Thoracic aorta (tissue), 2 donors: ENCODE results near the gene TRAPPC3L. TPM values are rescaled to one million over a fixed set of nuclear protein-coding genes. Genes with fewer than 3 reads are reported as not detected.
A peak's percentile ranks its signal among the peaks of the same experiment; 100 is the strongest.

Source experiments
- ATAC-seq: fragments of 150-250 bp; one replicate; pipeline ENCODE4 v1.8.0; 2017; ENCODE audit warnings: low read depth; ENCODE audit not compliant: insufficient number of reproducible peaks, low FRiP score
- DNase-seq: peaks from one replicate; pipeline ENCODE4 v3.0.0-alpha.2; 2020; ENCODE audit warnings: low spot score
- H3K27ac ChIP-seq, 2 donors: fragments of 200-600 bp; sonication (generic); 1 replicate in 1 of 2; 2 replicates in 1 of 2; pipeline ENCODE4 v1.5.1; 2016; ENCODE audit warnings: mild to moderate bottlenecking in 2 of 2, moderate library complexity in 2 of 2
- H3K27me3 ChIP-seq: fragments of 200-600 bp; sonication (generic); replicated peaks from 2 replicates; pipeline ENCODE4 v1.6.0; 2016; ENCODE audit warnings: mild to moderate bottlenecking; ENCODE audit not compliant: insufficient read depth
- H3K36me3 ChIP-seq: fragments of 200-600 bp; sonication (generic); one replicate; pipeline ENCODE4 v1.5.1; 2016
- H3K4me1 ChIP-seq, 2 donors: fragments of 200-600 bp; sonication (generic); 1 replicate in 1 of 2; 2 replicates in 1 of 2; pipeline versions ENCODE4 v1.5.1 to v1.6.0; 2016; ENCODE audit warnings: low read depth in 2 of 2, mild to moderate bottlenecking in 1 of 2; ENCODE audit not compliant: control insufficient read depth in 1 of 2
- H3K4me3 ChIP-seq: fragments of 200-600 bp; sonication (generic); 2 replicates; pipeline ENCODE4 v1.5.1; 2016; ENCODE audit warnings: mild to moderate bottlenecking
- H3K9me3 ChIP-seq: fragments of 200-600 bp; sonication (generic); 2 replicates; pipeline ENCODE4 v1.5.1; 2016
- CTCF ChIP-seq: fragments of 200-600 bp; sonication (generic); IDR thresholded peaks from one replicate; pipeline ENCODE4 v1.5.1; 2019; ENCODE audit warnings: antibody characterized with exemption
- total RNA-seq, 2 donors: library from RNA; depleted of rRNA; stranded (reverse); fragments of >200 nt; gene quantifications; one replicate each; pipeline versions ENCODE4 v1.1.0 to v1.2.3, GENCODE V29; 2016

Gene TRAPPC3L
- total RNA-seq, 2 donors from 2014 or later: not detected

- DNase-seq: peak; percentile 33
- Histone ChIP-seq H3K36me3 (no peaks in the 10 kb centered on the region), H3K4me3 (peak overlapping the region; percentile 58), H3K9me3 (no peaks in the 10 kb centered on the region), H3K27ac (no peak overlapping the region), H3K4me1 (no peaks in the 10 kb centered on the region), H3K27me3 (no peaks in the 10 kb centered on the region)
- no peak for ATAC-seq
- TF ChIP-seq CTCF: peak; percentile 93
Observed at GRCh38 chr6:116561377-116562018, 16.0 kb upstream of the TRAPPC3L start.

- TF ChIP-seq CTCF: no peak
- ATAC-seq (no peak), DNase-seq (no peak)
- H3K9me3 ChIP-seq: no peaks in the 10 kb centered on the region
- H3K4me1 ChIP-seq: no peaks in the 10 kb centered on the region
- H3K4me3 ChIP-seq: no peak overlapping the region
- no peaks in the 10 kb centered on the region for H3K36me3 ChIP-seq
- no peak overlapping the region for H3K27ac ChIP-seq
- H3K27me3 ChIP-seq: no peaks in the 10 kb centered on the region
Observed at GRCh38 chr6:116560130-116560529, 14.6 kb upstream of the TRAPPC3L start.

- ATAC-seq (no peak), DNase-seq (no peak)
- no peak overlapping the region for H3K27ac ChIP-seq
- H3K9me3 ChIP-seq: no peaks in the 10 kb centered on the region
- no peaks in the 10 kb centered on the region for H3K36me3 ChIP-seq
- H3K27me3 ChIP-seq: no peaks in the 10 kb centered on the region
- H3K4me1 ChIP-seq: no peaks in the 10 kb centered on the region
- H3K4me3 ChIP-seq: no peak overlapping the region
- TF ChIP-seq CTCF: no peak
Observed at GRCh38 chr6:116557893-116558292, 12.4 kb upstream of the TRAPPC3L start.

- Histone ChIP-seq H3K27me3 (no peaks in the 10 kb centered on the region), H3K4me3 (no peak overlapping the region), H3K27ac (no peak overlapping the region), H3K4me1 (no peaks in the 10 kb centered on the region), H3K9me3 (no peaks in the 10 kb centered on the region), H3K36me3 (no peaks in the 10 kb centered on the region)
- no peak for DNase-seq
- no peak for ATAC-seq
- TF ChIP-seq CTCF: no peak
Observed at GRCh38 chr6:116556814-116557415, 11.4 kb upstream of the TRAPPC3L start.

- Histone ChIP-seq H3K9me3 (no peaks in the 10 kb centered on the region), H3K27ac (no peak overlapping the region), H3K4me1 (no peaks in the 10 kb centered on the region), H3K27me3 (no peaks in the 10 kb centered on the region), H3K4me3 (no peak overlapping the region), H3K36me3 (no peaks in the 10 kb centered on the region)
- DNase-seq (no peak), ATAC-seq (no peak)
- no peak for TF ChIP-seq CTCF
Observed at GRCh38 chr6:116556065-116556464, 10.6 kb upstream of the TRAPPC3L start.
